Activated CD8-positive, alpha-beta memory T cell treated with anti-CD3 and anti-CD28 coated beads for 4 hours (primary cell): ENCODE measurements around the gene SRD5A3.

ENCODE experiments used
- DNase-seq, 2 donors: peaks; one replicate each; pipeline ENCODE4 v3.0.0-alpha.2; 2020; ENCODE audit warnings: low read depth in 2 of 2

SRD5A3 gene

GRCh38 chr4:55376698-55377097 is 30.7 kb downstream of the SRD5A3 start:
- no peak for DNase-seq

- no peak for DNase-seq
Observed at GRCh38 chr4:55378617-55379467, 32.8 kb downstream of the SRD5A3 start.

- DNase-seq: no peak
Observed at GRCh38 chr4:55380576-55380975, 34.5 kb downstream of the SRD5A3 start.

- DNase-seq: no peak
Observed at GRCh38 chr4:55381502-55381901, 35.5 kb downstream of the SRD5A3 start.

GRCh38 chr4:55382488-55383003 is 36.5 kb downstream of the SRD5A3 start:
- no peak for DNase-seq

- no peak for DNase-seq
Observed at GRCh38 chr4:55385201-55385649, 39.2 kb downstream of the SRD5A3 start.

- no peak for DNase-seq
Observed at GRCh38 chr4:55386073-55386472, 40.0 kb downstream of the SRD5A3 start.

GRCh38 chr4:55386840-55387239 is 40.8 kb downstream of the SRD5A3 start:
- no peak for DNase-seq

- no peak for DNase-seq
Observed at GRCh38 chr4:55393461-55394320, 47.6 kb downstream of the SRD5A3 start.

GRCh38 chr4:55395218-55395528 is 49.1 kb downstream of the SRD5A3 start:
- no peak for DNase-seq

- peak; percentile 74 to 79 for DNase-seq
Observed at GRCh38 chr4:55395529-55396307, 49.7 kb downstream of the SRD5A3 start, which contains the start of gene TMEM165. TSS of gene TMEM165 (plus strand) at chr4:55395957. CDS start at chr4:55396190, 233 bp downstream.

- DNase-seq: no peak
Observed at GRCh38 chr4:55396308-55397125, 50.5 kb downstream of the SRD5A3 start.

GRCh38 chr4:55397126-55397436 is 51.0 kb downstream of the SRD5A3 start:
- DNase-seq: no peak

GRCh38 chr4:55397520-55398321 is 51.7 kb downstream of the SRD5A3 start:
- DNase-seq: no peak

GRCh38 chr4:55398461-55398860 is 52.4 kb downstream of the SRD5A3 start:
- DNase-seq: no peak

- no peak for DNase-seq
Observed at GRCh38 chr4:55398966-55399365, 52.9 kb downstream of the SRD5A3 start.

GRCh38 chr4:55399581-55399980 is 53.5 kb downstream of the SRD5A3 start:
- no peak for DNase-seq

- DNase-seq: no peak
Observed at GRCh38 chr4:55405073-55405472, 59.0 kb downstream of the SRD5A3 start.

GRCh38 chr4:55406545-55406944 is 60.5 kb downstream of the SRD5A3 start:
- no peak for DNase-seq

GRCh38 chr4:55407119-55407518 is 61.1 kb downstream of the SRD5A3 start:
- DNase-seq: no peak
